IMR-90 (cell line): ENCODE measurements around the gene ATP8B4.

Experiments
- BHLHE40 ChIP-seq: fragments of 150-350 bp; IDR thresholded peaks from 2 replicates; pipeline ENCODE4 v1.6.1; 2016; ENCODE audit warnings: mild to moderate bottlenecking, low read depth, low read length
- CEBPB ChIP-seq: IDR thresholded peaks from 2 replicates; pipeline ENCODE4 v1.6.1; 2012; ENCODE audit warnings: low read depth, low read length, improper control_type of control experiment
- MAFK ChIP-seq: IDR thresholded peaks from 2 replicates; pipeline ENCODE4 v1.6.1; 2012; ENCODE audit warnings: low read depth, low read length, improper control_type of control experiment
- MAZ ChIP-seq: IDR thresholded peaks from 2 replicates; pipeline ENCODE4 v1.6.1; 2012; ENCODE audit warnings: low read depth, mild to moderate bottlenecking, low read length, improper control_type of control experiment, moderate library complexity, borderline replicate concordance
- NFE2L2 ChIP-seq: fragments of 150-350 bp; IDR thresholded peaks from 2 replicates; pipeline ENCODE4 v1.6.1; 2016; ENCODE audit warnings: low read depth, mild to moderate bottlenecking, low read length
- POLR2A ChIP-seq: IDR thresholded peaks from 2 replicates; pipeline ENCODE4 v1.6.1; 2012; ENCODE audit warnings: mild to moderate bottlenecking, low read depth, low read length
- TF ChIP-seq, protein P1 (sequence below): conservative IDR thresholded peaks from 2 replicates; pipeline ENCODE4 v1.5.1; 2012; ENCODE audit warnings: mild to moderate bottlenecking, low read depth, low read length, improper control_type of control experiment

DNA sequence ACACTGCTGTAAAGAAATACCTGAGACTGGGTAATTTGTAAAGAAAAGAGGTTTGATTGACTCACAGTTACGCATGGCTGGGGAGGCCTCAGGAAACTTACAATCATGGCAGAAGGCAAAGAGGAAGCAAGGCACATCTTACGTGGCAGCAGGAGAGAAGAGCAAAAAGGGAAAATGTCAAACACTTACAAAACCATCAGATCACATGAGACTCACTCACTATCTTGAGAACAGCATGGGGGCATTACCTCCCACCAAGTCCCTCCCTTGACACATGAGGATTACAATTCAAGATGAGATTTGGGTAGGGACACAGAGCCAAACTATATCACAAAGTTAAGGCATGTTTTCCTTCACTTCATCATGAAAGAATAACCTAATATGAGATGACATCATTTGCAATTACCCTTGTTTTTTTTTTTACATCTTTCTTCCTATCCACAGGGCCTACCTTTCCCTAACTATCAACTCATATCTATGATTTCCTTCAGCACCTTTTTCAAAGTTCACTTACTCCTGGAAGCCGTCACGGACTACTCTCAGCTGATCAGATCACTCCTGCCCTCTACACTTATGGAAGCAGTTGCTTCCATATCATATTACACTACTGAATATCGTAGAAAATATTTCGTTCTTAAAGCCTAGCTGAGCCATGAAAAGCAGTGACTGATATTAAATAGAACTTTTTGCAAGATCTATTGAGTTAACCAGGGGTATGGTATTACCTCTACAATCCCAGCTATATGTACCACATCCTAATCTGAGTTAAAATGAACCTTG is 25.5 kb upstream of the ATP8B4 start:
- TF ChIP-seq BHLHE40: no peak
- TF ChIP-seq, protein P1, sequence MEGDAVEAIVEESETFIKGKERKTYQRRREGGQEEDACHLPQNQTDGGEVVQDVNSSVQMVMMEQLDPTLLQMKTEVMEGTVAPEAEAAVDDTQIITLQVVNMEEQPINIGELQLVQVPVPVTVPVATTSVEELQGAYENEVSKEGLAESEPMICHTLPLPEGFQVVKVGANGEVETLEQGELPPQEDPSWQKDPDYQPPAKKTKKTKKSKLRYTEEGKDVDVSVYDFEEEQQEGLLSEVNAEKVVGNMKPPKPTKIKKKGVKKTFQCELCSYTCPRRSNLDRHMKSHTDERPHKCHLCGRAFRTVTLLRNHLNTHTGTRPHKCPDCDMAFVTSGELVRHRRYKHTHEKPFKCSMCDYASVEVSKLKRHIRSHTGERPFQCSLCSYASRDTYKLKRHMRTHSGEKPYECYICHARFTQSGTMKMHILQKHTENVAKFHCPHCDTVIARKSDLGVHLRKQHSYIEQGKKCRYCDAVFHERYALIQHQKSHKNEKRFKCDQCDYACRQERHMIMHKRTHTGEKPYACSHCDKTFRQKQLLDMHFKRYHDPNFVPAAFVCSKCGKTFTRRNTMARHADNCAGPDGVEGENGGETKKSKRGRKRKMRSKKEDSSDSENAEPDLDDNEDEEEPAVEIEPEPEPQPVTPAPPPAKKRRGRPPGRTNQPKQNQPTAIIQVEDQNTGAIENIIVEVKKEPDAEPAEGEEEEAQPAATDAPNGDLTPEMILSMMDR: no peak
- no peak for TF ChIP-seq MAZ
- no peak for TF ChIP-seq NFE2L2
- no peak for TF ChIP-seq MAFK
- no peak for TF ChIP-seq CEBPB
- no peak for TF ChIP-seq POLR2A
